T-helper 2 cell treated with Interferon-gamma antibody and Interleukin-4, amounts not matched to agents 100 ng/mL and 5 ng/mL, for 36 hours (primary cell): ENCODE results near the gene AGO1. TPM values are rescaled to one million over a fixed set of nuclear protein-coding genes. Genes with fewer than 3 reads are reported as not detected.
"Not testable (repeated sequence)": the region's sequence is repeated elsewhere in the genome, so short reads cannot be mapped to it uniquely, and the experiment has no call there.

ENCODE experiments used
- intact Hi-C: fragments of 100-400 bp; cut with micrococcal nuclease; formaldehyde crosslinking; loops from one replicate; pipeline ENCODE4 v1.15.1; 2023
- total RNA-seq: library from RNA; stranded (reverse); gene quantifications from 2 replicates; pipeline ENCODE4 v1.2.3, GENCODE V29; 2022

The AGO1 gene
- total RNA-seq, 1 donor from 2014 or later: 23.2 TPM

DNA sequence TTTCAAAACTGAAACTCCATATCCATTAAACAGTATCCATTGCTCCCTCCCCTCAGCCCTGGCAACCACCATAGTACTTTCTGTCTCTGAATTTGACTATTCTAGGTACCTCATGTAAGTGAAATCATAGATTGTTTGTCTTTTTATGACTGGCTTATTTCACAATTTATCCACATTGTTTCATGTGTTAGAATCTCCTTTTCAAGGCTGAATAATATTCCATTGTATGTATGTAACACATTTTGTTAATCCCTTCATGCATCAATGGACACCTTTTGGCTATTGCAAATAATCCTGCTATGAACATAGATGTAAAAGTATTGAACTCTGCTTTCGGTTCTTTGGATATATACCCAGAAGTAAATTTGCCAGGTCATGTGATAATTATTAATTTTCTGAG lies 85.4 kb downstream of the AGO1 start:
- intact Hi-C loops: no loop called here

DNA sequence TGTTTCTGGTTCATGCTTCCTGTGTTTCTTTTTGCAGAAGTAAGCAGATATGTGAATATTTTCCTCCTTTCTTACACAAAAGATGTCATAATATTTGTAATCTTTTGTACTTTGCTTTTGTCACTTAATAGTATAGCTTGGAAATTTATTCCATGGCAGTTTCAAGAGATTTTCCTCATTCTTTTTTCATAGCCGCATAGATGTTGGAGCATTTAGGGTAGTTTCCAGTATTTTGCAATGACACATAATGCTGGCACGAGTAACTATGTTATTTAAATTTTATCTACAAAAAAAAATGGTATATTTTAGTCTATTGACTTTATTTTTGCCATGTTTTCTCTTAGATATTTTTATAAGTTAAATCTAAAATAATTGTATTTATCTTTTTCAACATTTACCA lies 88.6 kb downstream of the AGO1 start:
- intact Hi-C loops: no loop called here

DNA sequence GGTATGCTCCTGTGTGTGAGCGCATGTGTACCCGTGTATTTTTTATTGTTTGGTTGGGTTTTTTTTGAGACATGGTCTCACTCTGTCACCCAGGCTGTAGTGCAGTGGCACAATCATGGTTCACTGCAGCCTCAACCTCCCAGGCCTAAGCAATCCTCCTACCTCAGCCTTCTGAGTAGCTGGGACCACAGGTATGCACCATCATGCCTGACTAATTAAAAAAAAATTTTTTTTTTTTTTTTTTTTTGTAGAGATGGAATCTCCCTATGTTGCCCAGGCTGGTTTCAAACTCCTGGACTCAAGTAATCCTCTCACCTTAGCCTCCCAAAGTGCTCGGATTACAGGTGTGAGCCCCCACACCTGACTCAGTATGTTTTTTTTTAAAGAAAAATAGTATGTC lies 89.6 kb downstream of the AGO1 start:
- intact Hi-C loops: not testable (repeated sequence)

GRCh38 chr1:35980090-35980489 lies 97.1 kb downstream of the AGO1 start:
- intact Hi-C loops: no loop called here

Other genes with a start within 250 kb of the AGO1 start
- 98.9 and 99.8 TPM in 2 replicates for gene PSMB2, start 241.7 kb upstream of the AGO1 start, total RNA-seq
- 15.8 and 16.5 TPM in 2 replicates for gene C1orf216, start 164.3 kb upstream of the AGO1 start, total RNA-seq
- gene CLSPN, start 113.2 kb upstream of the AGO1 start, total RNA-seq: 70.3 and 75.8 TPM in 2 replicates
- 9.9 and 11.7 TPM in 2 replicates for gene AGO4, start 75.2 kb upstream of the AGO1 start, total RNA-seq
- gene AGO3, start 47.9 kb downstream of the AGO1 start, total RNA-seq: 24.7 and 27.6 TPM in 2 replicates
- gene TEKT2, start 200.9 kb downstream of the AGO1 start, total RNA-seq: not detected in 2 replicates
- gene ADPRS, start 205.7 kb downstream of the AGO1 start, total RNA-seq: 22.5 and 25.6 TPM in 2 replicates
- gene COL8A2, start 242.0 kb downstream of the AGO1 start, total RNA-seq: not detected in 2 replicates